Sigmoid colon (tissue), 7 donors: ENCODE data around the gene ADORA2A. TPM values are rescaled to one million over a fixed set of nuclear protein-coding genes. Genes with fewer than 3 reads are reported as not detected.

ENCODE experiments used
- DNase-seq: peaks from one replicate; pipeline ENCODE4 v3.0.0-alpha.2; 2019
- H3K27ac ChIP-seq, 4 donors: fragments of 200-600 bp; sonication (generic); one replicate each; pipeline ENCODE4 v1.5.1; 2016 to 2019; ENCODE audit warnings: mild to moderate bottlenecking in 1 of 4
- H3K27me3 ChIP-seq, 3 donors: fragments of 200-600 bp; sonication (generic); one replicate each; pipeline ENCODE4 v1.5.1; 2019; ENCODE audit warnings: mild to moderate bottlenecking in 1 of 3
- H3K36me3 ChIP-seq, 4 donors: fragments of 200-600 bp; sonication (generic); one replicate each; pipeline ENCODE4 v1.5.1; 2016 to 2019
- H3K4me1 ChIP-seq, 4 donors: fragments of 200-600 bp; sonication (generic); one replicate each; pipeline ENCODE4 v1.5.1; 2017 to 2019
- H3K4me3 ChIP-seq, 4 donors: fragments of 200-600 bp; sonication (generic); one replicate each; pipeline ENCODE4 v1.5.1; 2017 to 2019; ENCODE audit warnings: mild to moderate bottlenecking in 2 of 4, moderate library complexity in 1 of 4
- H3K9me3 ChIP-seq, 4 donors: fragments of 200-600 bp in 3 of 4; sonication (generic) in 3 of 4; one replicate each; pipeline versions ENCODE4 v1.5.1 to v1.6.1; 2013 to 2019
- EP300 ChIP-seq, 4 donors: sonication (generic); formaldehyde crosslinking; IDR thresholded peaks; one replicate each; pipeline ENCODE4 v1.6.1; 2017; ENCODE audit warnings: antibody characterized with exemption in 4 of 4
- POLR2A ChIP-seq, 2 donors: fragments of 450-650 bp; IDR thresholded peaks; one replicate each; pipeline ENCODE4 v1.6.1; 2016; ENCODE audit warnings: antibody characterized with exemption in 2 of 2, mild to moderate bottlenecking in 2 of 2, moderate library complexity in 2 of 2
- POLR2AphosphoS5 ChIP-seq, 4 donors: sonication (generic); formaldehyde crosslinking; IDR thresholded peaks; one replicate each; pipeline ENCODE4 v1.6.1; 2017; ENCODE audit warnings: antibody characterized with exemption in 4 of 4
- WGBS, 2 donors: extraction: QIAGEN DNeasy Blood & Tissue Kit; methylation state at CpG; one replicate each; pipeline ENCODE4 v1.1.7; 2013; 5-methylcytosine and 5-hydroxymethylcytosine counted together
- intact Hi-C: fragments of 100-400 bp; cut with DNase I; formaldehyde crosslinking; loops from one replicate; pipeline ENCODE4 v1.15.1; 2023
- polyA plus RNA-seq, 3 donors: library from polyadenylated mRNA; stranded (reverse); fragments of 200-250 nt; gene quantifications; one replicate each; pipeline ENCODE4 v1.2.3, GENCODE V29; 2013
- total RNA-seq, 4 donors: library from RNA; depleted of rRNA; stranded (reverse); fragments of >200 nt; gene quantifications; one replicate each; pipeline ENCODE4 v1.1.0, GENCODE V29; 2016
- TF ChIP-seq, protein P1 (sequence below), 4 experiments: fragments of 450-650 bp in 3 of 4; fragments of 200-600 bp in 1 of 4; IDR thresholded peaks; one replicate each; pipeline ENCODE4 v1.5.1; 2016 to 2019; ENCODE audit warnings: antibody characterized with exemption in 4 of 4, mild to moderate bottlenecking in 3 of 4, moderate library complexity in 2 of 4
- donor health status: healthy with polysubstance abuse.
- donor health status: Bipolar disorder and iron deficiency.
- donor health status: healthy.

ADORA2A gene
- total and polyA plus RNA-seq, 7 donors: 1.2 to 9.3 (median 3.0) TPM

DNA sequence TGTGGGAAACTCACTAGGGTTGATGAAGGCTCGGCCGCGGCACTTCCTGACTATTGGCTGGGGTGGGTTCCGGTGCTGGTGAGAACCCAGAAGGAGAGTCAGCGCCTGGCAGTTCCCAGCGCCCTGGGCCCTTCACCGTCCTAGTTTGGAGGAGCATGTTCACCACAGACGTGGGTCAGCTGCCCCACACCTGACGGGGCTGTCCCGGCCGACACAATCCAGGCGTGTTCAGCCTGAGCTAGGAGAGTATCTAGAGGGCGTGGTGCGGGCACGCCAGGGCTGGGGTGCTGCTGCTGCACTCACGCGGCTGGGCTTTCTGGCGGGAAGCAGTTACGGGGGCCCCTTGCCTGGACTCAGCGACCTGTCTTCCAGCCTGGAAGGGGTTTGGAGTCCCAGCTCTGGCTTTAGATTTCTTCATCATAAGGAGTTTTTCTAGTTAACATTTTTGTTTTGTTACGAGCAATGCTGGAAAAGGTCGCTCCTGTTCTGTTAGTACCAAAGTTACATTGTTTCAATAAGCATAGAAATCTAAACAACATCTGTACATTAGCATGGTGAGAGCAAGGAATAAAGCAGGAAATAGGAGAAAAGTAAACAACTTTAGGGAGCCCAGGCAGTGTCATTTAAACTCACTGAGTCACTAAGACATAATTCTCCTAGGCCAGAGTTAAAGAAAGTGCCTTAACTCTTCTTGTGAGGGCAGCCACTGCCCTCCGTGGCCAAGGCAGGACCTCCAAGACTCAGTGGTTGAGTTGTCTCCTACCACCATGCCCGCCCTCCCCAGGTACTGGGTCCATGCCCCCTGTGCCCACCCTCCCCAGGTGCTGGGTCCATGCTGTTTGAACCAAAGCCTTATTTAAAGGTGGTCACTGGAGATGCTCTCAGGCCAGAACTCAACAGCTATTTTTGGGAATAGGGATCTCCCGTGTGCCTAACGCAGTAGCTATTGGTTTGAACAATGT lies 12.1 kb upstream of the ADORA2A start:
- DNase-seq: peak; percentile 50
- 79 to 89% methylated on average over 26 of the region's 26 CpGs for WGBS, 2 donors
- peaks cover 0 to 57% (median 28%) of the 10 kb centered on the region in 4 donors for H3K36me3 ChIP-seq
- TF ChIP-seq POLR2AphosphoS5 (IDR thresholded peaks at IDR 0.05): no peak
- TF ChIP-seq POLR2A (IDR thresholded peaks at IDR 0.05): no peak
- TF ChIP-seq EP300 (IDR thresholded peaks at IDR 0.05): no peak
- TF ChIP-seq, protein P1, sequence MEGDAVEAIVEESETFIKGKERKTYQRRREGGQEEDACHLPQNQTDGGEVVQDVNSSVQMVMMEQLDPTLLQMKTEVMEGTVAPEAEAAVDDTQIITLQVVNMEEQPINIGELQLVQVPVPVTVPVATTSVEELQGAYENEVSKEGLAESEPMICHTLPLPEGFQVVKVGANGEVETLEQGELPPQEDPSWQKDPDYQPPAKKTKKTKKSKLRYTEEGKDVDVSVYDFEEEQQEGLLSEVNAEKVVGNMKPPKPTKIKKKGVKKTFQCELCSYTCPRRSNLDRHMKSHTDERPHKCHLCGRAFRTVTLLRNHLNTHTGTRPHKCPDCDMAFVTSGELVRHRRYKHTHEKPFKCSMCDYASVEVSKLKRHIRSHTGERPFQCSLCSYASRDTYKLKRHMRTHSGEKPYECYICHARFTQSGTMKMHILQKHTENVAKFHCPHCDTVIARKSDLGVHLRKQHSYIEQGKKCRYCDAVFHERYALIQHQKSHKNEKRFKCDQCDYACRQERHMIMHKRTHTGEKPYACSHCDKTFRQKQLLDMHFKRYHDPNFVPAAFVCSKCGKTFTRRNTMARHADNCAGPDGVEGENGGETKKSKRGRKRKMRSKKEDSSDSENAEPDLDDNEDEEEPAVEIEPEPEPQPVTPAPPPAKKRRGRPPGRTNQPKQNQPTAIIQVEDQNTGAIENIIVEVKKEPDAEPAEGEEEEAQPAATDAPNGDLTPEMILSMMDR (IDR thresholded peaks at IDR 0.05): no peak
- no peak overlapping the region for H3K4me3 ChIP-seq
- intact Hi-C loops: no loop called here
- no peak overlapping the region for H3K27ac ChIP-seq
- H3K9me3 ChIP-seq: no peaks in the 10 kb centered on the region
- no peaks in the 10 kb centered on the region for H3K27me3 ChIP-seq
- H3K4me1 ChIP-seq: no peaks in the 10 kb centered on the region

DNA sequence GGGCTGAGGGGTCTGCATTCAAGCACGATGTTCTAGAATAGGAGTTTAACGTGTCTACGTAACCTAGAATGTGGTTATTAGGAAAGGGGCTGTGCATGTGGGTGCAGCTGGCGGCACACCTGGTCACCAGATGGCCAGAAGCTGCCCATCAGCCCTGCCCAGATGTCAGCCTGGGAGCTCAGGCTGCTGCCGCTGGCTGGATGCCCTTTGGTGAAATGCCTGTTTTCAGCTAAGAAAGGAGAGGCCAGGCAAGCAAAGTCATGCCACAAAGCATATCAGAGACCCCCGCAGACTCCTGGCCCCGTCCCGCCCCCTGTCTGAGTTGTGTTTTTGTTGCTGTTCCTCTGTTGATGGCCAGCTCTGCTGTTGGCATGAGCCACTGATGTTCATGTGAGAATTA lies 11.3 kb upstream of the ADORA2A start:
- H3K27ac ChIP-seq: no peak overlapping the region
- no peak overlapping the region for H3K4me3 ChIP-seq
- 94 to 95% methylated on average over 8 of the region's 8 CpGs for WGBS, 2 donors
- H3K36me3 ChIP-seq: peaks cover 0 to 57% (median 28%) of the 10 kb centered on the region in 4 donors
- intact Hi-C loops: no loop called here
- peak; percentile 57 for DNase-seq
- no peak for TF ChIP-seq POLR2AphosphoS5 (IDR thresholded peaks at IDR 0.05)
- TF ChIP-seq EP300 (IDR thresholded peaks at IDR 0.05): no peak
- TF ChIP-seq POLR2A (IDR thresholded peaks at IDR 0.05): no peak
- TF ChIP-seq, protein P1 (IDR thresholded peaks at IDR 0.05): no peak
- H3K4me1 ChIP-seq: no peaks in the 10 kb centered on the region
- H3K27me3 ChIP-seq: peaks cover 0 to under 1% (median 0%) of the 10 kb centered on the region in 3 donors
- H3K9me3 ChIP-seq: no peaks in the 10 kb centered on the region

DNA sequence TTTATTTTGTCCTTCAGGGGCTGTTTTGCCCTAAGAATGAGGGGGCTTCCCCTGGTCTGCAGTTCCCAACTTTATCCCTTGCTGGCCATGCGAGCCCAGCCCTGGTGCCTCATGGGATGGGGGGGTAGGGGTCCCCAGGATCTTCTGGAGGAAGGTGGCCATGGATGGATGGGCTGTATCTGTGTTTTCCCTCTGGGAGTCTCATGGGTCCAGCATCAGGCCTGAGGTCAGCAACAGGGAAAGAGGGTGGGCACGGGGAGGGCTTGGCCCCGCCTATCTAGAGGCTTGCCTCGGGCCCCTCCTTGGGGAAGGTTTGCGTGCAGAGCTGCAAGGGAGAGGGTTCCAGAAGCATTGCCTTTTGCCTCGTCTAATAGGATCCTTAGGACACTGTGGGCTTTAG lies 10.8 kb upstream of the ADORA2A start:
- H3K36me3 ChIP-seq: peaks cover 0 to 55% (median 26%) of the 10 kb centered on the region in 4 donors

DNA sequence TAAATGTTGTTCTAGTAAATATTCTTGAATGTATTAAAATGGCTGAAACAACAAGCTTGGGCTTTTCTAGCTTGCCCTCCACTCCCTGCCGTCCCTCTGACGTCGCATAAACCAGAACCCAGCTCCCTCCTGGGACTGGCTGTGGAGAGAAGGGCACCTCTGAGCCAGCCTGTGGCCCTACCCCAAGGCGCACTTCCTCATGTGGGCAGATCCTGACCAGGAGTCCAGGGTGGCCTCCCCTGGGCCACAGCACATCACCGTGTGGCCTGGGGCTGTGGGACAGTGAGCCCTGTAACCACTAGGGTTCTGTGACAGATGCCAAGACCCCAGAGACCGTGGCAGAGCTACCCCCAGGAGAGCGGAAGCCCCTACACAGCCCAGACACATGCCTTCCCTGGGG lies 10.2 kb upstream of the ADORA2A start:
- no peak overlapping the region for H3K27ac ChIP-seq
- H3K27me3 ChIP-seq: peaks cover 0 to 10% (median 0%) of the 10 kb centered on the region in 3 donors
- 91 to 92% methylated on average over 7 of the region's 7 CpGs for WGBS, 2 donors
- intact Hi-C loops: no loop called here
- H3K36me3 ChIP-seq: peaks cover 0 to 49% (median 24%) of the 10 kb centered on the region in 4 donors
- DNase-seq: peak; percentile 48
- H3K4me1 ChIP-seq: no peaks in the 10 kb centered on the region
- H3K4me3 ChIP-seq: no peak overlapping the region
- no peaks in the 10 kb centered on the region for H3K9me3 ChIP-seq
- TF ChIP-seq EP300 (IDR thresholded peaks at IDR 0.05) (no peak), POLR2AphosphoS5 (IDR thresholded peaks at IDR 0.05) (no peak), POLR2A (IDR thresholded peaks at IDR 0.05) (no peak)
- TF ChIP-seq, protein P1 (IDR thresholded peaks at IDR 0.05): no peak

More for the DNA sequence above, 10.8 kb upstream of the ADORA2A start:
- Histone ChIP-seq H3K27ac (no peak overlapping the region), H3K4me1 (no peaks in the 10 kb centered on the region), H3K4me3 (no peak overlapping the region), H3K27me3 (peaks cover 0 to 6% (median 0%) of the 10 kb centered on the region in 3 donors), H3K9me3 (no peaks in the 10 kb centered on the region)
- intact Hi-C loops: no loop called here
- TF ChIP-seq, protein P1 (IDR thresholded peaks at IDR 0.05): no peak
- TF ChIP-seq EP300 (IDR thresholded peaks at IDR 0.05) (no peak), POLR2A (IDR thresholded peaks at IDR 0.05) (no peak), POLR2AphosphoS5 (IDR thresholded peaks at IDR 0.05) (no peak)
- peak; percentile 55 for DNase-seq
- WGBS, 2 donors: 87 to 88% methylated on average over 6 of the region's 6 CpGs
